DMS79 treated with DMSO at 0.1 percent for 48 hours (cell line): ENCODE results near the gene CDK13.
"Not testable (repeated sequence)": the region's sequence is repeated elsewhere in the genome, so short reads cannot be mapped to it uniquely, and the experiment has no call there.

Source experiments
- DNase-seq: peaks from one replicate; lab custom pipeline; 2025; lab: John Stamatoyannopoulos, UW

Gene CDK13

GRCh38 chr7:39949971-39950472, at the start of gene CDK13:
CDK13 (plus strand) TSS chr7:39950256; CDS start chr7:39950642, 386 bp downstream.
- DNase-seq: peak; percentile 54

DNA sequence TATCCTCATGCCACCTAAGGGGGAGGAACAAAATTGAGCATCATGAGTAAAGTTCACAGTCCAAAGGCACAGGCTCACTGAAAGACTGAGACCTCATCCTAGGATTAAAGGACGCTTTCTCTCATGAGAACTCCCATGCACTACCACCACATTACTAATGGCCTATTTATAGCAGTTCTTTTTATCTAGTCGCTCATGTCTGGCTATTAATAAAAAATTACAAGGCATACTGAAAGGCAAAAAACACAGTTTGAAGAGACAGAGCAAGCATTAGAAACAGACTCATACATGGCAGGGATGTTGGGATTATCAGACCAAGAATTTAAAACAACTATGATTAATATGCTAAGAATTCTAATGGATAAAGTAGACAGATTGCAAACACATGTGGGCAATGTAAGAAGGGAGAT, 46.0 kb upstream of the CDK13 start:
- no peak for DNase-seq

DNA sequence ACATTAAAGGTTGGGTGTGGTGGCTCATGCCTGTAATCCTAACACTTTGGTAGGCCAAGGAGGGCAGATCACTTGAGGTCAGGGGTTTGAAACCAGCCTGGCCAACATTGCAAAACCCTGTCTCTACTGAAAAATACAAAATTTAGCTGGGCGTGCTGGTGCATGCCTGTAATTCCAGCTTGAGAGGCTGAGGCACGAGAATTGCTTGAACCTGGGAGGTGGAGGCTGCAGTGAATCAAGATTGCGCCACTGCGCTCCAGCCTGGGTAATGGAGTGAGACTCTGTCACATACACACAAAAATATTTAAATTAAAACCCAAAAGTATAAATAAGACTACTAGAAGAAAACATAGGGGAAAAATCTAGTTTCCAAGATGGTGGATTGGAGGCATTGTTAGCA, 41.9 kb upstream of the CDK13 start:
- no peak for DNase-seq

- DNase-seq: no peak
Measured at GRCh38 chr7:39908973-39909372, 41.1 kb upstream of the CDK13 start.

DNA sequence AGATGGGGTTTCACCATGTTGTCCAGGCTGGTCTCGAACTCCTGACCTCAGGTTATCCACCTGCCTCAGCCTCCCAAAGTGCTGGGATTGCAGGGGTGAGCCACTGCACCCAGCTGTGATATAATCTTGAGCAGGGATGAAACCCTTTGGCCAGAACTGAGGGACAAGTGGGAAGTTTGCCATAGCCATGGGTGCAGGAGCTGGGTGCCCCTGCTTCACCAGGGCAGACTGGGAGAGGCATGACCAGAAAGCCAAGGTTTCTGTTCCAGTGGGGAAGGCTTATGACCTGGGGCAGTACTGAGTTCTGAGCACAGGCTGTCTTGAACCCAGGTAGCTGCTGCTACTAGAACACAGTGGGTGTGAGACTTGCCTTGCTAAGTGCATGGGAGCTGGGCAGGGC, 40.5 kb upstream of the CDK13 start:
- DNase-seq: no peak

DNA sequence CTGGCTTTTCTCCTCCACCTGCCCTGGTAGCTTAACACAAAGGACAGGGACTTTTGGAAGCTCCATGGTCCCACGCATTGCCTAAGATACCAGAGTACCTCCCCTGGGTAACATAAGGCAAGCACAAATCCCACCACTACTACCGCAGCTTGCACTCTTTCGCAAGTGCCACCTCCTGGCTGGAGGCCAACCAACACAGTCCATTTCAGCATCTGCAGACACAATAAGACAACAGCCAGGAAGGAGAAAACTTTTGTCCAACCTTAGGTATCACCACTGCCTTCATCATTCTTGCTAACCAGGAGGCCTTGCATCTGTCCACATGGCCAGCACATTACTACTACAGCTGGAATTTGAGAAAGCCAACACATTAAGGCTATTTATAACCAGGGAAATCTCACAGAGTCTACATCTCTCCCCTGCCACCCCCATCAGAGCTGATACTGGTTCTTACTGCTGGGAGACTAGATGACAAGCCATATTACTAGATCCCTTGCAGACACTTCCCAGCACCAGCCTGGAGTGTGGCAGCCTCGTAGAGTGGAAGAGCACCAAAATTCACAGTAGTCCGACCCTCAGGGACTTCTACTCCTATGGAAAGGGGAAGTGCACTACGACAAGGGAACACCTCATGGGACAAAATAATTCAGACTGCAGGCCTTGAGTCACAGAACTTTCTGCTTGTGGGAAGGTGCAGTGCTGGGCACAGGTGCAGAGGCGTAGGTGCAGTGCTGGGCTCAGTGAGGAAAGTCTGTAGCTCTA, 39.8 kb upstream of the CDK13 start:
- no peak for DNase-seq

GRCh38 chr7:39911167-39911566, 38.9 kb upstream of the CDK13 start:
- DNase-seq: no peak

GRCh38 chr7:39915847-39916246, 34.2 kb upstream of the CDK13 start:
- DNase-seq: not testable (repeated sequence)

- DNase-seq: no peak
Measured at GRCh38 chr7:39919646-39920045, 30.4 kb upstream of the CDK13 start.

GRCh38 chr7:39921506-39922175, 28.4 kb upstream of the CDK13 start:
- DNase-seq: no peak

GRCh38 chr7:39922580-39922979, 27.5 kb upstream of the CDK13 start:
- no peak for DNase-seq

GRCh38 chr7:39923091-39923490, 27.0 kb upstream of the CDK13 start:
- DNase-seq: no peak

- no peak for DNase-seq
Measured at GRCh38 chr7:39924122-39924521, 25.9 kb upstream of the CDK13 start.

- DNase-seq: no peak
Measured at GRCh38 chr7:39926111-39926510, 23.9 kb upstream of the CDK13 start.

- no peak for DNase-seq
Measured at GRCh38 chr7:39927018-39927417, 23.0 kb upstream of the CDK13 start.

DNA sequence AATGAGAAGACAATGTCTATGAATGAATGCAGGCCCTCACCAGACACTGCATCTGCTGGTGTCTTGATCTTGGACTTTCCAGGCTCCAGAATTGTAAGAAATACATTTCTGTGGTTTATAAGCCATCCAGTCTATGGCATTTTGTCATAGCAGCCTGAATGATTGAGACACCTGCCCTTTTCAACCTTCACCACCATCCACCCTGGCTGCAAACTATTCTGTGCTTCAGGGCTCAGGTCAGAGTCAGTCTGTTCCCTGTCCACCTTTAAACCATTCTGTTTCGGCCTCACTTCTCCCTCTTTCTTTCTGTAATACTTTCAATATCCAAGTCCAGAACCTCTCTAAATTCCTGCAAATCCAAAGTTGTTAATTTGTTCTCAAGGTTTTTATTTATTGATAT, 15.9 kb upstream of the CDK13 start:
- DNase-seq: no peak

DNA sequence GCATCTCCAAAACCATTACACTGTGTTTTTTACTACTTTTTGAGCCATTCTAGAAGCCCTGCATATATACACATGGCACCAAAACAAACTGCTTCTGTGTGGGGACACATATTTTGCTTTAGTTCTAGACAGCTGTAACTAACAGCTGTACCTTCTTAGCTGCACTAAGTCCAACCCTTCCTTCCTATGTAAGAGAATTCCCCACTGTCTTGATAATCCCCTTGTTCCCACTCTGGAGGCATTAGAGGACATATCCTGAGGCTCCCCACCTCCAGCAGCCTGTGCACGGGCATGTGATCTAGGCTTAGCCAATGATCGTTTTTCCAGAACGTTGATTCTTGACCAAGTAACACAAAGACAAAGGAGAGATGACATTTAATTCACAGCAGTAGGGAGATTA, 13.3 kb upstream of the CDK13 start:
- no peak for DNase-seq

- no peak for DNase-seq
Measured at GRCh38 chr7:39937366-39938153, 12.5 kb upstream of the CDK13 start.

GRCh38 chr7:39942883-39943282, 7.2 kb upstream of the CDK13 start:
- DNase-seq: no peak

- DNase-seq: no peak
Measured at GRCh38 chr7:39946693-39947092, 3.4 kb upstream of the CDK13 start.

- peak; percentile 59 for DNase-seq
Measured at GRCh38 chr7:39948375-39948955, 1.6 kb upstream of the CDK13 start.
